BLaER1 (cell line): Measurements from ENCODE around the gene PRR16.

Experiments used
- H3K27ac ChIP-seq: shearing (Covaris generic); formaldehyde crosslinking; 2 replicates; pipeline ENCODE4 v1.8.1; 2022
- H3K27me3 ChIP-seq: shearing (Covaris generic); formaldehyde crosslinking; 2 replicates; pipeline ENCODE4 v1.8.1; 2022
- H3K36me3 ChIP-seq: shearing (Covaris generic); formaldehyde crosslinking; 2 replicates; pipeline ENCODE4 v1.8.1; 2022
- H3K4me1 ChIP-seq: shearing (Covaris generic); formaldehyde crosslinking; 2 replicates; pipeline ENCODE4 v1.8.1; 2022
- H3K4me2 ChIP-seq: shearing (Covaris generic); formaldehyde crosslinking; 2 replicates; pipeline ENCODE4 v1.8.1; 2022
- H3K4me3 ChIP-seq: shearing (Covaris generic); formaldehyde crosslinking; 2 replicates; pipeline ENCODE4 v1.8.1; 2022
- H3K9ac ChIP-seq: shearing (Covaris generic); formaldehyde crosslinking; 2 replicates; pipeline ENCODE4 v1.8.1; 2022
- H3K9me3 ChIP-seq: shearing (Covaris generic); formaldehyde crosslinking; 2 replicates; pipeline ENCODE4 v1.8.1; 2022
- H4K20me1 ChIP-seq: shearing (Covaris generic); formaldehyde crosslinking; 2 replicates; pipeline ENCODE4 v1.8.1; 2022
- Cebpa-rat ChIP-seq: shearing (Covaris generic); IDR thresholded peaks from 2 replicates; pipeline ENCODE4 v1.8.1; 2022

PRR16 gene

GRCh38 chr5:120703918-120704587, 240.0 kb downstream of the PRR16 start:
- H3K27ac ChIP-seq: no peak overlapping the region
- no peaks in the 10 kb centered on the region for H3K36me3 ChIP-seq
- H4K20me1 ChIP-seq: no peaks in the 10 kb centered on the region
- no peaks in the 10 kb centered on the region for H3K9me3 ChIP-seq
- H3K27me3 ChIP-seq: no peaks in the 10 kb centered on the region
- H3K4me1 ChIP-seq: peaks cover 9% of the 10 kb centered on the region; the same call in 1 of the 2 replicates
- H3K9ac ChIP-seq: no peak overlapping the region
- no peak for TF ChIP-seq Cebpa-rat
- H3K4me3 ChIP-seq: no peak overlapping the region
- H3K4me2 ChIP-seq: no peak overlapping the region

GRCh38 chr5:120706877-120707276, 242.8 kb downstream of the PRR16 start:
- Histone ChIP-seq H3K4me2 (no peak overlapping the region), H3K27ac (no peak overlapping the region), H3K9ac (no peak overlapping the region), H4K20me1 (no peaks in the 10 kb centered on the region), H3K4me3 (no peak overlapping the region), H3K4me1 (peaks cover 9% of the 10 kb centered on the region; the same call in 1 of the 2 replicates), H3K36me3 (no peaks in the 10 kb centered on the region), H3K27me3 (no peaks in the 10 kb centered on the region), H3K9me3 (no peaks in the 10 kb centered on the region)
- TF ChIP-seq Cebpa-rat: no peak

- no peak overlapping the region for H3K27ac ChIP-seq
- no peaks in the 10 kb centered on the region for H3K9me3 ChIP-seq
- H3K4me1 ChIP-seq: no peaks in the 10 kb centered on the region
- no peaks in the 10 kb centered on the region for H3K36me3 ChIP-seq
- H4K20me1 ChIP-seq: no peaks in the 10 kb centered on the region
- no peak for TF ChIP-seq Cebpa-rat
- no peak overlapping the region for H3K9ac ChIP-seq
- no peak overlapping the region for H3K4me2 ChIP-seq
- H3K27me3 ChIP-seq: no peaks in the 10 kb centered on the region
- H3K4me3 ChIP-seq: no peak overlapping the region
Observed at GRCh38 chr5:120717381-120717780, 253.3 kb downstream of the PRR16 start.

GRCh38 chr5:120730214-120730613, 266.1 kb downstream of the PRR16 start:
- no peak overlapping the region for H3K4me2 ChIP-seq
- no peaks in the 10 kb centered on the region for H4K20me1 ChIP-seq
- no peak overlapping the region for H3K9ac ChIP-seq
- no peak overlapping the region for H3K4me3 ChIP-seq
- H3K9me3 ChIP-seq: no peaks in the 10 kb centered on the region
- H3K27me3 ChIP-seq: no peaks in the 10 kb centered on the region
- TF ChIP-seq Cebpa-rat: no peak
- H3K36me3 ChIP-seq: no peaks in the 10 kb centered on the region
- H3K4me1 ChIP-seq: no peaks in the 10 kb centered on the region
- H3K27ac ChIP-seq: no peak overlapping the region

GRCh38 chr5:120734033-120734432, 269.9 kb downstream of the PRR16 start:
- no peaks in the 10 kb centered on the region for H4K20me1 ChIP-seq
- H3K4me3 ChIP-seq: no peak overlapping the region
- no peak overlapping the region for H3K9ac ChIP-seq
- TF ChIP-seq Cebpa-rat: no peak
- H3K36me3 ChIP-seq: no peaks in the 10 kb centered on the region
- H3K4me1 ChIP-seq: no peaks in the 10 kb centered on the region
- H3K4me2 ChIP-seq: no peak overlapping the region
- no peaks in the 10 kb centered on the region for H3K27me3 ChIP-seq
- no peak overlapping the region for H3K27ac ChIP-seq
- H3K9me3 ChIP-seq: no peaks in the 10 kb centered on the region

- Histone ChIP-seq H3K27me3 (no peaks in the 10 kb centered on the region), H3K4me3 (no peak overlapping the region), H4K20me1 (no peaks in the 10 kb centered on the region), H3K36me3 (no peaks in the 10 kb centered on the region), H3K9ac (no peak overlapping the region), H3K4me1 (no peaks in the 10 kb centered on the region), H3K9me3 (no peaks in the 10 kb centered on the region), H3K4me2 (no peak overlapping the region), H3K27ac (no peak overlapping the region)
- TF ChIP-seq Cebpa-rat: no peak
Observed at GRCh38 chr5:120735076-120735475, 271.0 kb downstream of the PRR16 start.
